T-helper 1 cell treated with Interleukin-12 subunit alpha and Interleukin-12 subunit beta and Interleukin-4 antibody, amounts not matched to agents 30 μg/mL and 1 μg/mL, for 36 hours (primary cell): Measurements from ENCODE around the gene GATC.
A peak's percentile ranks its signal among the peaks of the same experiment; 100 is the strongest.
"Not testable (repeated sequence)": the region's sequence is repeated elsewhere in the genome, so short reads cannot be mapped to it uniquely, and the experiment has no call there.

ENCODE experiments used
- H3K27ac Mint-ChIP-seq: one replicate; pipeline ENCODE4 v1.8.0; 2021; ENCODE audit warnings: mild to moderate bottlenecking, mixed read lengths
- H3K27me3 Mint-ChIP-seq: one replicate; pipeline ENCODE4 v1.8.0; 2021; ENCODE audit warnings: low read depth, mixed read lengths
- H3K36me3 Mint-ChIP-seq: one replicate; pipeline ENCODE4 v1.8.0; 2021; ENCODE audit warnings: low read depth, mixed read lengths
- H3K4me1 Mint-ChIP-seq: one replicate; pipeline ENCODE4 v1.8.0; 2021; ENCODE audit warnings: low read depth, mixed read lengths
- H3K4me3 Mint-ChIP-seq: one replicate; pipeline ENCODE4 v1.8.0; 2021; ENCODE audit warnings: mild to moderate bottlenecking, moderate library complexity, mixed read lengths
- H3K9me3 Mint-ChIP-seq: one replicate; pipeline ENCODE4 v1.8.0; 2021; ENCODE audit warnings: mixed read lengths

The GATC gene

DNA sequence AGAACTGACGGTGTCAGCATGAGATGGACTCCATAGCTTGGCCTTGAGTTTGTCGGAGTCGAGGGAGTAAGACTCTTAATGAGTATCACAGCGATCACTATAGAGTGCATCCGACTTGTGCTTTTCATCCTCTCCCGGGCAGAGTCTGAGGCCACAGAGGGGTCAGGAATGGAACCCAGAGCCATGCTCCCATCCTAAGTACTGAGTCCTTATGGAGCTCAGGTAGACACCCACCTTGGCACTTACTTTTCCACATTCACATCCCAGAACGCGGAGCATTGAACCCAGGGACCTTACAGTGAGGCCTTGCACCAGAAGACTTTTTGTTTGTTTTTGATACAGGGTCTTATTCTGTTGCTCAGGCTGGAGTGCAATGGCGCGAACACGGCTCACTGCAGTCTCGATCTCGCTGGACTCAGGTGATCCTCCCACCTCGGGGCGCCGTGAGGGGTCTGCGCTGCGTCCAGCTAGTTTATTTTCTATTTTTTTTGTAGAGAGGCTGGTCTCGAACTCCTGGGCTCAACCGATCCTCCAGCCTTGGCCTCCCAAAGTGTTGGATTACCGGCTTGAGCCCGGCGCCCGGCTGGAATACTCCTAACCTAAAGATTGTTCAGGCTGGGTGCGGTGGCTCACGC, 24.0 kb downstream of the GATC start:
- peak overlapping the region; percentile 85 for H3K27ac Mint-ChIP-seq
- no peaks in the 10 kb centered on the region for H3K9me3 Mint-ChIP-seq
- peaks cover 11% of the 10 kb centered on the region for H3K36me3 Mint-ChIP-seq
- H3K27me3 Mint-ChIP-seq, result peaks cover 8% of the 10 kb centered on the region
- H3K4me1 Mint-ChIP-seq, result peaks cover 22% of the 10 kb centered on the region
- H3K4me3 Mint-ChIP-seq, result peak overlapping the region; percentile 93

DNA sequence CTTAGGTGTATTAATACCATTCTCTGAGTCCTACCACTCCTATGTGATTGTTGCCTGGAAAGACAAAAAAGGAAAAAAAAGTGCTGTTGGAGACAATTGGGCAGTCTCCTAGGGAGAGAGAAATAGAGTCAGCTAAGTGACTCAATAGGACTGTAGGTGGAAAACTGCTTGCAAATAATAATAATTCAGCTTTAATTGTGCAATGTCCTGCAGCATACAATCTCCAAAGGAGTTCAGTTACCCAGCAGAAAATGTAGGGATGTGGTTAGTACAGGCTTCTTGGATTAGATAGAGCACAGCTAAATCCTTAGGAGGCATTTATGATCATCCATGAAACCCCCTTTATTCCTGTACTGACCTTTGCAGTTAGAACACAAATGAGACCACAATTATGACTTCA, 26.3 kb downstream of the GATC start:
- peaks cover 11% of the 10 kb centered on the region for H3K4me1 Mint-ChIP-seq
- H3K27me3 Mint-ChIP-seq, result peaks cover 8% of the 10 kb centered on the region
- H3K36me3 Mint-ChIP-seq, result peaks cover 4% of the 10 kb centered on the region
- no peaks in the 10 kb centered on the region for H3K9me3 Mint-ChIP-seq
- no peak overlapping the region for H3K4me3 Mint-ChIP-seq
- no peak overlapping the region for H3K27ac Mint-ChIP-seq

DNA sequence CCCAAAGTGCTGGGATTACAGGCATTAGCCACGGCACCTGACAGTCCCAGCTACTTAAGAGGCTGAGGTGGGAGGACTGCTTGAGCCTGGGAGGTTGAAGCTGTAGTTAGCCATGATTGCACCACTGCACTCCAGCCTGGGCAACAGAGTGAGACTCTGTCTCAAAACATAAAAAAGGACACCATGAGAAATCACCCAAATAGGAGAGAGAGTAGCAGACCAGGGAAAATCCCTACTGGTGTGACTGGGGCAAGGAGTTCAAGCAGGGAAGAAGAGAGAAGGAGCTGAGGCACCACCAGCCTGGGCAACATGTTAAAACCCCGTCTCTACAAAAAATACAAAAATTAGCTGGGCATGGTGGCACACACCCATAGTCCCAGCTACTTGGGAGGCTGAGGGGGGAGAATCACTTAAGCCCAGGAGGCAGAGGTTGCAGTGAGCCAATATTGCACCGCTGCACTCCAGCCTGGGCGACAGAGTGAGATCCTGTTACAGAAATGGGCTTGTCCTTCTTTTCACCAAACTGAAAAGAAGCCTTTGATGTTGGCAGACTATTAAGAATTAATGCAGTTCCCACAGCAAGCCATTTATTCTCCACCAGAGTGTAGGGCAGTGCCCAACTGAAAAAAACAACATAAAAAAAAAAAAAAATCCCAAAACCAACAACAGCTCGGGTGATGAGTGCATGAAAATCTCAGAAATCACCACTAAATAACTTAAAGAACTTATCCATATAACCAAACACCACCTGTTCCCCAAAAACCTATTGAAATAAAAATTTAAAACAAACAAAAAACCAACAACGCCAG, 27.8 kb downstream of the GATC start:
- Mint-ChIP-seq H3K4me1 (peaks cover 10% of the 10 kb centered on the region), H3K9me3 (no peaks in the 10 kb centered on the region), H3K36me3 (peaks cover 4% of the 10 kb centered on the region), H3K27ac (no peak overlapping the region), H3K4me3 (no peak overlapping the region), H3K27me3 (peaks cover 8% of the 10 kb centered on the region)

DNA sequence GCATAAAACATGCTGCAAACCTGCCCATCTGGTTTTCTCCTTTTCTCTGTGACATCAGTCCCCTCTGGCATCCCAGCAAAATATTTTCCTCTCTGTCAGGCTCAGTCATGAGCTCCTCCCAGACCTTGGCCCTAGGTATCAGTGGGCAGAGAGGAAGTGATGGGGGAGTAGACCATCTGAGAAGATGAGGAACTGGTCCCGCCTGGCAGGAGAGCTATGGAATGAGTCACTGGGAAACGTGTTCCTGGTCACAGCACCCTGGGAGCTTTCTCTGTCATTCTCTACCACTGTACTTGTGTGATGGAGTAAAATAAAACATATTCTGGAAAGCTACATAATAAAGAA, 28.3 kb downstream of the GATC start:
- Mint-ChIP-seq H3K4me1 (peaks cover 10% of the 10 kb centered on the region), H3K36me3 (peaks cover 4% of the 10 kb centered on the region), H3K27me3 (peaks cover 8% of the 10 kb centered on the region), H3K9me3 (no peaks in the 10 kb centered on the region), H3K27ac (no peak overlapping the region), H3K4me3 (no peak overlapping the region)

DNA sequence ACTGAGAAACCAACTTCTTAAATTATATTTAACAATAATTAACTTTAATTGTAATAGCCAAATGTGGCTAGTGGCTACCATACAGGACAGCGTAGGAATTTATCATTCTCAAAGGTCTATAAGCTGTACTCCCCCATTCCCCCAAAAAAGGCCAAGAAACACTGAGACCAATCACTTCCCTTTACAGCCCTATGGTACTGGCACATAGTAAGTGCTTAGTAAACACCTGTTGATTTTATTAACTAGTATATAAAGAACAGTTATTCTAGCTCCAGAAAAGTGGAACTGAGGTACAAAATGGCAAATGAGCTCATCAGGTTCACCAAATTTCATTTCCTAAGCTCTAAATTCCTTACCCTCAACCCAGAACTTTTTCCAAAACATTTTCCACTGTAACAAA, 29.4 kb downstream of the GATC start:
- H3K9me3 Mint-ChIP-seq, result no peaks in the 10 kb centered on the region
- peaks cover 2% of the 10 kb centered on the region for H3K36me3 Mint-ChIP-seq
- H3K27ac Mint-ChIP-seq, result no peak overlapping the region
- no peak overlapping the region for H3K4me3 Mint-ChIP-seq
- H3K4me1 Mint-ChIP-seq, result peaks cover 9% of the 10 kb centered on the region
- peaks cover 8% of the 10 kb centered on the region for H3K27me3 Mint-ChIP-seq

DNA sequence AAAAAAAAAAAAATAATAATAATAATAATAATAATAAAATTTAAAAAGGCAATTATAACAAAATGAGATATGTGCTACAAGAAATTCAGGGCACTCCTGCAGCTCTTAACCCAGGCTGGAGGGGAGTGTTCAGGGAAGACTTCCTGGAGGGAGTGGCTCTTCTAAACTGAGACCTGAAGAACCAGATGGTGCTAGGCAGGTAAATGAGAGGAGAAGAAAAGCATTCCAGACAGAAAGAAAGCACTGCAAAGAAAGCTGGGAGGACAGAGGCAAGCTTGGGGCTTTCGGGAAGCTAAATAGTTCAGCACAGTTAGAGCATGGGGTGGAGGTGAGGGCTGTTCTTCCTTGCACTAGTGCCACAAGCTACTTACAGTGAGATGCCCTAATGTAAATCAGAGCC, 33.2 kb downstream of the GATC start:
- Mint-ChIP-seq H3K27me3 (peaks cover 4% of the 10 kb centered on the region), H3K9me3 (no peaks in the 10 kb centered on the region), H3K4me3 (no peak overlapping the region), H3K4me1 (peaks cover 5% of the 10 kb centered on the region), H3K36me3 (peaks cover 6% of the 10 kb centered on the region), H3K27ac (no peak overlapping the region)

DNA sequence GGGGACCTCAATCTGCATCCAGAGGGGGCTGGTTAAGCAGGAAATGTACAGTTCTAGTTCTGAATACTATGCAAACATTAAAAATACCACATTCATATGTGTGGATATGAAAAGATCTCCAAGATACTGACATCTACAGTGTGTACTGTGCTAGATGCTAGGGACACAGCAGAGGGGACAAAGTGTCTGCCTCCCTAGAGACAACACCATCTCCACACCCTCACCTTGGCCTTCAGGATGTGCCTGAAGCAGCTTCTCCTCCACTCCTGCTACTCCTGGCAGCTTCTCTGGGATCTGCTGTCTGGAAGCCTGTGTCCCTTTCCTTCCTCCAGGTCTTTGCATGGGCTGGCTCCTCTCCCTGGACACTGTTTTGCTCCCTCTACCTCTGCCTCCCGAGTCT, 34.0 kb downstream of the GATC start:
- peaks cover 2% of the 10 kb centered on the region for H3K4me1 Mint-ChIP-seq
- no peak overlapping the region for H3K27ac Mint-ChIP-seq
- no peaks in the 10 kb centered on the region for H3K9me3 Mint-ChIP-seq
- no peak overlapping the region for H3K4me3 Mint-ChIP-seq
- peaks cover 6% of the 10 kb centered on the region for H3K36me3 Mint-ChIP-seq
- H3K27me3 Mint-ChIP-seq, result no peaks in the 10 kb centered on the region

DNA sequence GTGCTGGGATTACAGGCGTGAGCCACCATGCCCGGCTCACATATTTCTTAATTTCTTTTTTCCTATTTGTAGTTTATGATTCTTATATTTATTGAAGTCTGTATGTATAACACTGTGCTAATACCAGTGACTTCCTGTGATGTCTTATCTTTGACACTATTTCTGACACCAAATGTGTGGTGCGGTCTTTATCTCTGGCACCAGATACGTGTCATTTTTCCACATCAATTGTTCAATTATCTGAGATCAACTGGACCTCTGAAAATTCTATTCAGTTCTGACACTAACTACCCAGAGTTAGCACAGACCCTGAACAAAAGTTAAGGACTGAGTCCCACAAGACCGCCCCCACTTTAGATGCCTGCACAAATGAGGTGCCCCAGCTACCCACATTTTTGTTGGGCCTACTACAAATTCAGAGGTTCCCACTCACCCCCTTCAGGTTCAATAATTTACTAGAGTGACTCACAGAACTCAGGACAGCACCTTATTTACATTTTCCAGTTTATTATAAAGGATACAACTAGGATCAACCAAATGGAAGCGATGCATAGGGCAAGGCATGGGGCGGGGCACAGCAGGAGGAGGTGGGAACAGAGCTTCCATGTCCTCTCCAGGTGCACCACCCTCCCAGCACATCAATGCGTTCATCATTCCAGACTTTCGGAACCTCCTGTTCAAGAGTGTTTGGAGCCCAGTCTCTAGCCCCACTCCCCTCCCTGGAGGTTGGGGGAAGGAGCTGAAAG, 35.0 kb downstream of the GATC start:
- Mint-ChIP-seq H3K9me3 (no peaks in the 10 kb centered on the region), H3K4me3 (no peak overlapping the region), H3K27ac (no peak overlapping the region), H3K27me3 (no peaks in the 10 kb centered on the region), H3K36me3 (peaks cover 6% of the 10 kb centered on the region), H3K4me1 (peaks cover 2% of the 10 kb centered on the region)

DNA sequence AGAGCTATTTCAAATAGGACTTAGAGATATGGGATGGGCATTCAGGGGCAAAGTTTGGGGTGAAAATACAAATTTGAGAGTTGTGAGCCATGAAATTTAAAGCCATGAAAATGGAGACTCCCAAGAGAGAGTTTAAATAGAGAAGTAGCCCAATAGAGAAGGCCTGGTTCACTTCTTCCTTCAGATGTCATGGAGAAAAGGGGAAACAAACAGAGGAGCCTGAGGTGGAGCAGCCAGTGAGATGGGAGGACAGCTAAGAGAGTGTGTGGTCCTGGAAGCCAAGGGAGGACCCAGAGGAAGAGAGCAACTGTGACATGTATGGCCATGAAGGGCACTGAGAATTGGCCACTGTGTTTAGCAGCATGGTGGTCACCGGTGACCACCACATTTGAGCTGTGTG, 37.4 kb downstream of the GATC start:
- Mint-ChIP-seq H3K4me1 (peaks cover 2% of the 10 kb centered on the region), H3K9me3 (no peaks in the 10 kb centered on the region), H3K4me3 (no peak overlapping the region), H3K27ac (no peak overlapping the region), H3K27me3 (no peaks in the 10 kb centered on the region), H3K36me3 (peaks cover 6% of the 10 kb centered on the region)

DNA sequence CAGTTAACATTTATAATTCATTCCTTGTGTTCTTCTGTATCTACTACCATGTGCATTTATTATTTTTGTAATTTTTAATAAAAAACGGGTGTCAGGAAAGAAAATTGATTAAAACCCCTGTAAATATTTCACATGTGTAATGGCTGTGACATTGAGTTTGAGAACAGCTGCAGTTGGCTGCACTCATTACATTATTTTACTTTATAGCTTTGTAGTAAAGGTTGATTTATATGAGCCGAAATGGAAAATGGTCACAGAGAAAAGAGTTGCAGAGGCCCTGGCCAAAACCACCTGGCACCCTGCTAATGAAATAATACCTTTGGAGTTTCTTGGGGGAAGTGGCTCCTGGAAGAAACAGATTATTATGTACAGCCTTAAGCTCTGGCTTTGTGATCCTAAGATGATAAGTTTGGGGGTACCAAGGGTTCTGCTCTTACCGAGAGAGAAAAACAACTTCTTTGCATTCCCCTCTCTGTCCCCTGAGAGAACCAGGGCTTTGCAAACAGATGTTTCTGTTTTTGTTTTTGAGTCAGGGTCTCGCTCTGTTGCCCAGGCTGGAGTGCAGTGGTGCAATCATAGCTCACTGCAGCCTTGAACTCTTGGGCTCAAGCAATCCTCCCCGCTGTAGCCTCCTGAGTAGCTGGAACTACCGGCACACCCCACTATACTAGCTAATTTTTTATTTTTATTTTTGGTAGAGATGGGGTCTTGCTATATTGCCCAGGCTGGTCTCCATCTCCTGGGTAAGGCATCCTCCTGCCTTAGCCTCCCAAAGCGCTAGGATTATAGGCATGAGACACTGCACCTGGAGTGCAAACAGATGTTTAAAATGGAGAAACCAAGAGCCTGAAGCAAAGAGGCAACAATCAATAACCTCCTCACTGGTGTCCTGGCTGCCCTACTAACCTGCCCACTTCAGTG, 40.0 kb downstream of the GATC start:
- H3K27ac Mint-ChIP-seq, result no peak overlapping the region
- no peaks in the 10 kb centered on the region for H3K9me3 Mint-ChIP-seq
- peaks cover 10% of the 10 kb centered on the region for H3K36me3 Mint-ChIP-seq
- no peaks in the 10 kb centered on the region for H3K27me3 Mint-ChIP-seq
- H3K4me1 Mint-ChIP-seq, result no peaks in the 10 kb centered on the region
- H3K4me3 Mint-ChIP-seq, result no peak overlapping the region

DNA sequence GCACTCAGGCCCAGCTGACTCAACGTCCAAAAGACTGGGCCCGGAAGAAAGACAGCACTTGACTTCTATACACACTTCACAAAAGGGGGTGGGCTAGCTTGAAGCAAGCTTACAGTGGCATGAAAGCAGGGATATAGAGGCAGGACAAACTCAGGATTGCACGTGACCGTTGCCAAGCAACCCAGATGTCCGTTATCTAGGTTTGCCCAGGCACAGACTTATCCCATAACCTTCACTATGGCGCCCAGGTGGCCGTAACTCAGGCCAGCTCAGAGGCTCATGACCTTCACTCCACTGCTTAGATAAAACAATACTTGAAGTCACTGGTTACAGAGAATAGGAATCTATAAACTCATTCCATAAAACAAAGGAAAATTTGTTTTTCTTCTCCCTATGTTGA, 41.3 kb downstream of the GATC start:
- not testable (repeated sequence) for H3K4me1 Mint-ChIP-seq, H3K9me3 Mint-ChIP-seq, H3K36me3 Mint-ChIP-seq, H3K27ac Mint-ChIP-seq, H3K27me3 Mint-ChIP-seq, H3K4me3 Mint-ChIP-seq

DNA sequence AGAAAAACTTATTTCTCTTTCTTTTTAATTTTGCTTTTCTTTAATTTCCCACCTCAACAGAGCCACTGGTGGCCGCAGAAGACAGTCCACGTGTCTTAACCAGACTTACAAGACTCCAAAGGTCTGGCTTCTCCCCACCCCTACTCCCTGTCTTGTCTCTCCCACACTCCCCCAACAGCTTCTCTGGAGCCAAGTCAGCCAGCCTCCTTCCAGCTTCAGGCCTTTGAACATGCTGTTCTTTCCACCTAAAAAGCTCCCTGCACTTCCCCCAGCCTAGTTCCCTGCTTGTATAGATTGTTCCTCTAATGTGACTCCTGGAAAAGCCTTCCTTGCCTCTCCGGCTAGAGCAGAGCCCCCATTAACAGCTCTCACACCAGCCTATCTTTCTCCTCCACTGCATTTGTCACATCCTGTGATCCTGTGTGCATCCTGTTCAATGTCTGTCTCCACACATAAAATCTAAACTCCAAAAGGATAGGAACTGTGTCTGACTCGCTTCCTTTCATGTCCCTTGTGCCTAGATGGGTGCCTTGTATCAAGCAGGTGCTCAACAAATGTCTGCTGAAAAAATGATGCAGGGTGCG, 41.9 kb downstream of the GATC start:
- H3K4me1 Mint-ChIP-seq, result no peaks in the 10 kb centered on the region
- H3K27ac Mint-ChIP-seq, result no peak overlapping the region
- H3K9me3 Mint-ChIP-seq, result no peaks in the 10 kb centered on the region
- H3K4me3 Mint-ChIP-seq, result no peak overlapping the region
- H3K36me3 Mint-ChIP-seq, result peaks cover 5% of the 10 kb centered on the region
- H3K27me3 Mint-ChIP-seq, result no peaks in the 10 kb centered on the region

DNA sequence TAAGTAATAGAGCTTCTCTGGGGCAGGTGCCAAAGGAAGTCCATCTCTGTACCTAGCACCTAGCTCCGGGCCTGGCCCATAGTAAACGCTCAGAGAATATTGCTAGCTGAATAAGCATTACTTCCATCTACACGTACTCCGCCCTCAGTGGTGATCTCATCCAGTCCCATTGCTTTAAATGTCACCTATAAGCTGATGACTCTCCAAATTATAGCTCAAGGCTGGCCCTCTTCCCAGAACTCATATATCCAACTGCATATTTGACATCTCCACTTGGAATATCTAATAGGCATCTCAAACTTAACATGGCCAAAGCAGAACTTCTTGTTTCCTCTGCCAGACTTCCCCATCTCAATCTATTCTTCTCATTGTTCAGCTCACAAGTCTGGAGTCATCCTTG, 42.8 kb downstream of the GATC start:
- Mint-ChIP-seq H3K36me3 (peaks cover 3% of the 10 kb centered on the region), H3K9me3 (no peaks in the 10 kb centered on the region), H3K27ac (no peak overlapping the region), H3K4me3 (no peak overlapping the region), H3K27me3 (no peaks in the 10 kb centered on the region), H3K4me1 (no peaks in the 10 kb centered on the region)

DNA sequence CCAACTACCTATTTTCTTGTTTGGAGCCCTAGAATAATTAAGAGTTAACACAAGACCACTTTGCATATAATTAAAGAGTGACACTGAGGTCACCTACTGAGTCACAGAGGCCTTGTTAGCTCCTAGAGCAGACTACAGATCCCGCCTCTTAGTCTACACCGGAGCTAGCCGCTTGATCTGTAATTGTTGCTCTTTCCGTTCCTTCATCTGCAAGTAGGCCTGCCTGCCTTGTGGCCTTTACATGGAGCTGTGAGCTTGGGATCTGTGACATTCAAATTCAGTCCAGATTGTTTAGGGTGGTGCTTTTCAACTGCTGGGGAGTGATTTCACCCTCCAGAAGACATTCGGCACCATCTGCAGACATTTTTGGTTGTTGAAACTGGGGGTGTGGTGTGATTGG, 44.1 kb downstream of the GATC start:
- peaks cover 8% of the 10 kb centered on the region for H3K4me1 Mint-ChIP-seq
- peaks cover 3% of the 10 kb centered on the region for H3K36me3 Mint-ChIP-seq
- H3K27ac Mint-ChIP-seq, result no peak overlapping the region
- H3K4me3 Mint-ChIP-seq, result no peak overlapping the region
- H3K9me3 Mint-ChIP-seq, result no peaks in the 10 kb centered on the region
- no peaks in the 10 kb centered on the region for H3K27me3 Mint-ChIP-seq
